Measurements from ENCODE around the gene EPG5. TPM values are rescaled to one million over a fixed set of nuclear protein-coding genes. Genes with fewer than 3 reads are reported as not detected.

The EPG5 gene
- total RNA-seq, 1 experiment from 2014 or later = 16.7 TPM

DNA sequence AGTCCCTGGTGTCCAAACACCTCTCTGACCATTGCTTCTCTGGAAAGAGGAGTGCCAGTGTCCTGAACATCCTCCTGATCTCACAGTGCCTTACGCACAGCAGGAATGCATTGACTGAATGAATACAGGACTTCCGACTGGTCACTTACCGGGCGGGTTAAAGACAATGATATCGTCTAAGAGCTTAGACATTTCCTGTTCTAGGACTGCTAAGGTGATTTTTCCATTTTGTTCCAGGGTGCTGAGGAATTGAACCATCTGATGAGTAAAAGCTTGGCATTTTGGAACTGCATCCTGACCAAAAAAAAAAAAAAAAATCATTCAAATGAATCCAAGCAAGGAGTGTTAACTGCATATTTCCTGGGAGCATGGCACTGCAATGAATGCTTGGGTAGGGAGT, 101.7 kb downstream of the EPG5 start:
- H3K27me3 ChIP-seq (replicated peaks; ENCODE audit: insufficient read depth, low read depth, low read length, poor library complexity) = no peaks in the 10 kb centered on the region
- H3K27ac ChIP-seq (ENCODE audit: low read depth, low read length, poor library complexity, severe bottlenecking) = no peak overlapping the region
- H3K36me3 ChIP-seq (ENCODE audit: insufficient read depth, low read length, poor library complexity, severe bottlenecking) = peaks cover 27% of the 10 kb centered on the region
- ChIA-PET POLR2A (ENCODE audit: low non-redundant PET) (no interaction called here), CTCF (no interaction called here)
- TF ChIP-seq, protein P1, sequence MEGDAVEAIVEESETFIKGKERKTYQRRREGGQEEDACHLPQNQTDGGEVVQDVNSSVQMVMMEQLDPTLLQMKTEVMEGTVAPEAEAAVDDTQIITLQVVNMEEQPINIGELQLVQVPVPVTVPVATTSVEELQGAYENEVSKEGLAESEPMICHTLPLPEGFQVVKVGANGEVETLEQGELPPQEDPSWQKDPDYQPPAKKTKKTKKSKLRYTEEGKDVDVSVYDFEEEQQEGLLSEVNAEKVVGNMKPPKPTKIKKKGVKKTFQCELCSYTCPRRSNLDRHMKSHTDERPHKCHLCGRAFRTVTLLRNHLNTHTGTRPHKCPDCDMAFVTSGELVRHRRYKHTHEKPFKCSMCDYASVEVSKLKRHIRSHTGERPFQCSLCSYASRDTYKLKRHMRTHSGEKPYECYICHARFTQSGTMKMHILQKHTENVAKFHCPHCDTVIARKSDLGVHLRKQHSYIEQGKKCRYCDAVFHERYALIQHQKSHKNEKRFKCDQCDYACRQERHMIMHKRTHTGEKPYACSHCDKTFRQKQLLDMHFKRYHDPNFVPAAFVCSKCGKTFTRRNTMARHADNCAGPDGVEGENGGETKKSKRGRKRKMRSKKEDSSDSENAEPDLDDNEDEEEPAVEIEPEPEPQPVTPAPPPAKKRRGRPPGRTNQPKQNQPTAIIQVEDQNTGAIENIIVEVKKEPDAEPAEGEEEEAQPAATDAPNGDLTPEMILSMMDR (conservative IDR thresholded peaks at IDR 0.05; ENCODE audit: low read depth, low read length) = no peak
- no peak for TF ChIP-seq EZH2 (IDR thresholded peaks at IDR 0.05; ENCODE audit: borderline replicate concordance, low read depth, low read length, poor library complexity, severe bottlenecking)
- no peak overlapping the region for H3K4me3 ChIP-seq (ENCODE audit: low read depth, low read length, poor library complexity, severe bottlenecking)
- no peak for DNase-seq (ENCODE audit: low spot score)
- no TSS peak for BruUV-seq (replicated peaks)
- H3K4me1 ChIP-seq (ENCODE audit: insufficient read depth, low read length, poor library complexity, severe bottlenecking) = no peaks in the 10 kb centered on the region
- intact Hi-C loops (cut with micrococcal nuclease; ENCODE audit: unreplicated experiment) = no loop called here
- no peaks in the 10 kb centered on the region for H3K9me3 ChIP-seq (ENCODE audit: low read depth, low read length, poor library complexity, severe bottlenecking)

DNA sequence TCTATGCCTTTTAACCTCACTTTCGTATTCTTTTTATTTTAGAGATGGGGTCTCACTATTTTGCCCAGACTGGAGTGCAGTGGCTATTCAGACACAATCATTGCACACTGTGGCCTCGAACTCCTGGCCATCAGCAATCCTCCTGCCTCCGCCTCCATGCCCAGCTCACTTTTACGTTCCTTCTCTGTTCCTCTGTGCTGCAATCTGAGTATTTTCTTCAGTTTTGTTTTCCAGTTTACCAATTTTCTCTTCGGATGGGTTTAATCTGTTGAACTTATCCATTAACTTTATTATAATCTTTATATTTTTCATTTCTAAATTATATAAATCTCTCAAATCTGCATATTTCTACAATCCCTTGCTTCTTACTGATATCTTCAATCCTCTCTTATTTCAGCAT, 103.0 kb downstream of the EPG5 start:
- no peak overlapping the region for H3K4me3 ChIP-seq (ENCODE audit: low read depth, low read length, poor library complexity, severe bottlenecking)
- no TSS peak for BruUV-seq (replicated peaks)
- ChIA-PET POLR2A (ENCODE audit: low non-redundant PET) (no interaction called here), CTCF (no interaction called here)
- peaks cover 27% of the 10 kb centered on the region for H3K36me3 ChIP-seq (ENCODE audit: insufficient read depth, low read length, poor library complexity, severe bottlenecking)
- H3K27ac ChIP-seq (ENCODE audit: low read depth, low read length, poor library complexity, severe bottlenecking) = no peak overlapping the region
- no peaks in the 10 kb centered on the region for H3K9me3 ChIP-seq (ENCODE audit: low read depth, low read length, poor library complexity, severe bottlenecking)
- no peak for DNase-seq (ENCODE audit: low spot score)
- intact Hi-C loops (cut with micrococcal nuclease; ENCODE audit: unreplicated experiment) = no loop called here
- no peak for TF ChIP-seq EZH2 (IDR thresholded peaks at IDR 0.05; ENCODE audit: borderline replicate concordance, low read depth, low read length, poor library complexity, severe bottlenecking)
- TF ChIP-seq, protein P1 (conservative IDR thresholded peaks at IDR 0.05; ENCODE audit: low read depth, low read length) = no peak
- H3K4me1 ChIP-seq (ENCODE audit: insufficient read depth, low read length, poor library complexity, severe bottlenecking) = no peaks in the 10 kb centered on the region
- H3K27me3 ChIP-seq (replicated peaks; ENCODE audit: insufficient read depth, low read depth, low read length, poor library complexity) = no peaks in the 10 kb centered on the region

DNA sequence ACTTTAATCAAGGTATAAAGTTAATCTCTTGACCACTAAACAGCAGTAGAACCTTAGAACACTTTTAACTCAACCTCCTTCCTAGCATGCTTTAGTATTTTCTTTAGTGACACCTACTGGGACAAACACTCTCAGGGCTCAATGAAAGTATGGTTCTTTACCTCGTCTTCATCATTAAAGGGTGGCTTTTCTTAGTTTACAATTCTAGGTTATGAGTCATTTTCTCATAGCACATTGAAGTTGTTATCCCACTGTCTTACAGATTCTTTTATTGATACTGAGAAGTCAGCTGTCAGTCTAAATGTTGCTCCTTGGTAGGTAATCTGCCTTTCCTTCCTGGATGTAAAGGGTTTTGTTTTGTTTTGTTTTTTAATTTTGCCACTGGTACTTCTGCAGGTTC, 103.7 kb downstream of the EPG5 start:
- TF ChIP-seq EZH2 (IDR thresholded peaks at IDR 0.05; ENCODE audit: borderline replicate concordance, low read depth, low read length, poor library complexity, severe bottlenecking) = no peak
- TF ChIP-seq, protein P1 (conservative IDR thresholded peaks at IDR 0.05; ENCODE audit: low read depth, low read length) = no peak
- no peaks in the 10 kb centered on the region for H3K27me3 ChIP-seq (replicated peaks; ENCODE audit: insufficient read depth, low read depth, low read length, poor library complexity)
- H3K4me3 ChIP-seq (ENCODE audit: low read depth, low read length, poor library complexity, severe bottlenecking) = no peak overlapping the region
- H3K27ac ChIP-seq (ENCODE audit: low read depth, low read length, poor library complexity, severe bottlenecking) = no peak overlapping the region
- no peak for DNase-seq (ENCODE audit: low spot score)
- peaks cover 33% of the 10 kb centered on the region for H3K36me3 ChIP-seq (ENCODE audit: insufficient read depth, low read length, poor library complexity, severe bottlenecking)
- CTCF ChIA-PET = no interaction called here
- POLR2A ChIA-PET (ENCODE audit: low non-redundant PET) = no interaction called here
- BruUV-seq (replicated peaks) = no TSS peak
- intact Hi-C loops (cut with micrococcal nuclease; ENCODE audit: unreplicated experiment) = no loop called here
- no peaks in the 10 kb centered on the region for H3K4me1 ChIP-seq (ENCODE audit: insufficient read depth, low read length, poor library complexity, severe bottlenecking)
- H3K9me3 ChIP-seq (ENCODE audit: low read depth, low read length, poor library complexity, severe bottlenecking) = no peaks in the 10 kb centered on the region
